Lower leg skin (tissue), 4 donors: ENCODE results near the gene BRSK1. TPM values are rescaled to one million over a fixed set of nuclear protein-coding genes. Genes with fewer than 3 reads are reported as not detected.

Experiments
- DNase-seq, 2 donors: peaks; one replicate each; pipeline ENCODE4 v3.0.0-alpha.2; 2019; ENCODE audit warnings: low spot score in 2 of 2
- H3K4me3 ChIP-seq: fragments of 200-600 bp; sonication (generic); 2 replicates; pipeline ENCODE4 v1.5.1; 2017; ENCODE audit warnings: mild to moderate bottlenecking, low read depth; ENCODE audit not compliant: poor library complexity, severe bottlenecking
- CTCF ChIP-seq, 3 donors: fragments of 450-650 bp; IDR thresholded peaks; one replicate each; pipeline ENCODE4 v1.5.1; 2016; ENCODE audit warnings: antibody characterized with exemption in 3 of 3, mild to moderate bottlenecking in 3 of 3, moderate library complexity in 2 of 3
- POLR2A ChIP-seq, 2 donors: fragments of 450-650 bp; IDR thresholded peaks; one replicate each; pipeline ENCODE4 v1.6.1; 2016 to 2017; ENCODE audit warnings: antibody characterized with exemption in 2 of 2, mild to moderate bottlenecking in 1 of 2, moderate library complexity in 1 of 2
- WGBS, 2 donors: methylation state at CpG; one replicate each; pipeline ENCODE4 v1.1.5; 2018; 5-methylcytosine and 5-hydroxymethylcytosine counted together
- intact Hi-C: fragments of 100-400 bp; cut with DNase I; formaldehyde crosslinking; loops from one replicate; pipeline ENCODE4 v1.15.0; 2023; ENCODE audit warnings: low total_unique reads
- total RNA-seq, 4 donors: library from RNA; depleted of rRNA; stranded (reverse); fragments of >200 nt; gene quantifications; one replicate each; pipeline ENCODE4 v1.1.0, GENCODE V29; 2016

BRSK1 gene
- total RNA-seq, 4 donors from 2014 or later, result 0.44 to 4.6 TPM; not detected in 2

- intact Hi-C loops, result no loop called here
- no peak for DNase-seq
- 94 to 95% methylated on average over 18 of the region's 18 CpGs for WGBS, 2 donors
- H3K4me3 ChIP-seq, result no peak overlapping the region
- TF ChIP-seq POLR2A (IDR thresholded peaks at IDR 0.05), result no peak
- TF ChIP-seq CTCF (IDR thresholded peaks at IDR 0.05), result no peak
These were observed 11.7 kb upstream of the BRSK1 start for GRCh38 chr19:55272142-55272541.

- no peak overlapping the region for H3K4me3 ChIP-seq
- 90 to 93% methylated on average over 20 to 30 of the region's 36 CpGs for WGBS, 2 donors
- intact Hi-C loops, result no loop called here
- DNase-seq, result no peak
- TF ChIP-seq POLR2A (IDR thresholded peaks at IDR 0.05) (no peak), CTCF (IDR thresholded peaks at IDR 0.05) (no peak)
These were observed 9.7 kb upstream of the BRSK1 start for GRCh38 chr19:55273978-55274707.

GRCh38 chr19:55275851-55276719 is 7.7 kb upstream of the BRSK1 start:
- TF ChIP-seq POLR2A (IDR thresholded peaks at IDR 0.05) (no peak), CTCF (IDR thresholded peaks at IDR 0.05) (no peak)
- WGBS, 2 donors, result 75 to 80% methylated on average over 17 of the region's 17 CpGs
- intact Hi-C loops, result no loop called here
- no peak overlapping the region for H3K4me3 ChIP-seq
- DNase-seq, result no peak

- 83 to 86% methylated on average over 15 of the region's 15 CpGs for WGBS, 2 donors
- TF ChIP-seq POLR2A (IDR thresholded peaks at IDR 0.05), result no peak
- no peak for TF ChIP-seq CTCF (IDR thresholded peaks at IDR 0.05)
- intact Hi-C loops, result no loop called here
- no peak for DNase-seq
- H3K4me3 ChIP-seq, result no peak overlapping the region
These were observed 6.9 kb upstream of the BRSK1 start for GRCh38 chr19:55276720-55277430.

- no peak for DNase-seq
- 91% methylated on average over 17 of the region's 17 CpGs for WGBS, 2 donors
- H3K4me3 ChIP-seq, result no peak overlapping the region
- intact Hi-C loops, result no loop called here
- no peak for TF ChIP-seq CTCF (IDR thresholded peaks at IDR 0.05)
- TF ChIP-seq POLR2A (IDR thresholded peaks at IDR 0.05), result no peak
These were observed 6.3 kb upstream of the BRSK1 start for GRCh38 chr19:55277494-55277893.
